Measurements from ENCODE around the gene EMILIN2.

The EMILIN2 gene

DNA sequence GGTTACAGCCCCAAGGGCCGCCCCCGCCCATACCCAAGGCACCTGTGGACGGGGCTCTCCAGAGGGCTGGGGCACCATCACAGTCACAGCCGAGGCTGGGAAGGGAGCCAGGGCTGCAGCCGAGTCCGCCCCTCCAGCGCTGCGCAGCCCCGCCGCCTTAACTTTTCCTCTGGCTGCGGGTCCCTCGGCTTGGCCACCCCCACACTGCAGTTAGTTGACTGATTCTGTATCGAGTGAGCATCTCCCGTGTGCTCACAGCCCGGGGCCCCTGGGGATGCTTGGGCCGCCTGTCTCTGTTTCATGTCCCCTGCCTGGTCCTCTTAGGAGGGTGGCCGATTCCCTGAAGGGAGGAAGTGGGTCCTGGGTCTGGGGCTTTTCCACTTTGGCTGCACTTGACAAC is 33.7 kb downstream of the EMILIN2 start:
- H3K4me3 ChIP-seq (ENCODE audit: control insufficient read depth, low read depth, low read length), result no peak overlapping the region
- no peak for DNase-seq (ENCODE audit: low read depth)
- TF ChIP-seq, protein P1, sequence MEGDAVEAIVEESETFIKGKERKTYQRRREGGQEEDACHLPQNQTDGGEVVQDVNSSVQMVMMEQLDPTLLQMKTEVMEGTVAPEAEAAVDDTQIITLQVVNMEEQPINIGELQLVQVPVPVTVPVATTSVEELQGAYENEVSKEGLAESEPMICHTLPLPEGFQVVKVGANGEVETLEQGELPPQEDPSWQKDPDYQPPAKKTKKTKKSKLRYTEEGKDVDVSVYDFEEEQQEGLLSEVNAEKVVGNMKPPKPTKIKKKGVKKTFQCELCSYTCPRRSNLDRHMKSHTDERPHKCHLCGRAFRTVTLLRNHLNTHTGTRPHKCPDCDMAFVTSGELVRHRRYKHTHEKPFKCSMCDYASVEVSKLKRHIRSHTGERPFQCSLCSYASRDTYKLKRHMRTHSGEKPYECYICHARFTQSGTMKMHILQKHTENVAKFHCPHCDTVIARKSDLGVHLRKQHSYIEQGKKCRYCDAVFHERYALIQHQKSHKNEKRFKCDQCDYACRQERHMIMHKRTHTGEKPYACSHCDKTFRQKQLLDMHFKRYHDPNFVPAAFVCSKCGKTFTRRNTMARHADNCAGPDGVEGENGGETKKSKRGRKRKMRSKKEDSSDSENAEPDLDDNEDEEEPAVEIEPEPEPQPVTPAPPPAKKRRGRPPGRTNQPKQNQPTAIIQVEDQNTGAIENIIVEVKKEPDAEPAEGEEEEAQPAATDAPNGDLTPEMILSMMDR (conservative IDR thresholded peaks at IDR 0.05; ENCODE audit: control insufficient read depth, insufficient read depth, low read depth, low read length), result no peak

DNA sequence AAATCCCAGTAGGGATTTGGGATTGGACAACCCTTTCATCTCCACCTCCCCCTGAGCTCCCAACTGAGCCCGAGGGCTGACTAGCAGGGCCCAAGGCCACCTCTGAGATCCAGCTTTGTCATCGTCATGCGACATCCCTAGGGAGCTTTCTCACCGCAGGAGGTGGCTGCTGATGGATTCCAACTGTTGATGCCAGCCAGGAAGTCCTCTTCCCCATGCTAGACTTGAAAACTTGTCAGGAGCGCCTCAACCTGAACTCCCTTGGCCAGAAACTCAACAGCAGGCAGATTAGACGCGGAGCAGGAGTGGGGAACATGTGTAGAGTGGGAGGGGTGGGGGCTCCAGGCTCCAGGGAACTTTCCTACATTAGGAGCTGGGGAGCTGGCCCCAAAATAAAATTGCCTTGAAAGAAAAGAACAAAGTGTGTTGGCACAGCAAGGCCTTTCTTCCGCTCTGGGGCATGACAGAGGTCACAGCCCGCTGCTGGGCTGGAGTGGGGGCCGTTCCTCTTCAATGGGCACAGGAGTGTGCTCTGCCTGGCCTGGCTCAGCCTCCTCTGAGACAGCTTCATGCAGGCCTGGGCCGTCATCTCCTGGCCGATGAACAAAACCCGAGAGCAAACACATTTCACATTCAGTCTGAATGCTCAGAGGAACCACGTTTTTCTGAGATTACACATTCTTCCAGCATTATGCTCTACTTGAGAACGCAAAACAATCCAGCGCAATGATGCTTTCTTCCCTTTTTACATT is 34.5 kb downstream of the EMILIN2 start:
- TF ChIP-seq, protein P1 (conservative IDR thresholded peaks at IDR 0.05; ENCODE audit: control insufficient read depth, insufficient read depth, low read depth, low read length), result peak; percentile 8
- DNase-seq (ENCODE audit: low read depth), result peak; percentile 93
- no peak overlapping the region for H3K4me3 ChIP-seq (ENCODE audit: control insufficient read depth, low read depth, low read length)

GRCh38 chr18:2881840-2882195 is 35.0 kb downstream of the EMILIN2 start:
- no peak for DNase-seq (ENCODE audit: low read depth)
- no peak overlapping the region for H3K4me3 ChIP-seq (ENCODE audit: control insufficient read depth, low read depth, low read length)
- TF ChIP-seq, protein P1 (conservative IDR thresholded peaks at IDR 0.05; ENCODE audit: control insufficient read depth, insufficient read depth, low read depth, low read length), result no peak

DNA sequence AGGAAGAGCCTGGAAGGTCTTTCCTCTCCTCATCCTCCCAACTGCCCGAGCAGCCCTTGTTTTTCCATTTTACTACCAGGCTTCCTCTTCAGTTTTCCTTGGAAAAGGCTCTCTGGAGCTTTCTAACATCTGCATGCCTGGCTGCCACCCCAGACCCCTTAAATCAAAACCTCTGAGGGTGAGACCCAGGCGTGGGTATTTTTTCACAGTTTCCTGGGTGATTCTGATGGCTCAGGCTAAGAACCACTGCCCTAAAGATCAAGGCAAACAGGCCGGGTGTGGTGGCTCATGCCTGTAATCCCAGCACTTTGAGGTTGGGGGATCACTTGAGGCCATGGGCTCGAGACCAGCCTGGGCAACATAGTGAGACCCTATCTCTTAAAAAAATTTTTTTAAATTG is 35.4 kb downstream of the EMILIN2 start:
- no peak for DNase-seq (ENCODE audit: low read depth)
- H3K4me3 ChIP-seq (ENCODE audit: control insufficient read depth, low read depth, low read length), result no peak overlapping the region
- TF ChIP-seq, protein P1 (conservative IDR thresholded peaks at IDR 0.05; ENCODE audit: control insufficient read depth, insufficient read depth, low read depth, low read length), result no peak

DNA sequence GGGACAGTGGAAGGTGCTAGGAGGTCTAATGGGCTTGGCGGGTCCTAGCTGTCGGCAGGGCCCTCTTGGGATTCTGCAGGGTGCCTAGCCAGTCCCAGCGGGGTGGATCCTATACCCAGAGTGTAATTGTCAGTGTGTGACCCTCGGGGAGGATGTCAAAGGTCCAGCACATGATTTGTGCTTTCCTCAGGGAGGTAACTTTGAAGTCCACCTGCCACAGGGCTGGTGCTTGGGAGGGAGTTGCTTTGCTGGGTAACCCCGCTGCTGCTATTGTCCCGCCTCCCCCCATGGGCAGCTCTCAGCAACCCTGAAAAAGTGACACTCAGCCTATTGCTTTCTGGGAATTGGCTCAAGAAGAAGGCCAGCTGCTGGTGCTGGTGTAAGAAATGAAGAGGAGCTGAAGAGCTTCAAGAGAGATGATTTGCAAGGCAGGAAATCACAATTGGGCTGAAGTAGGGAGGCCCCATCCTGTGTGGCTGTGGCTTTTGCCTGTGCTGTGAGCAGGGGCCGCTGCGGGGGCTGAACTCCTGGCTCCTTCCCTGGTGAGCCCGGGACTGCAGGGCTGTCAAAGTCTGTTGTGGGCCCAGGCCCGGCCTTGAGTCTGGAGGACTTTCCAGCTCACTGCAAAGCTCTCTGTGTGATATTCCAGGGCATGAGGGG is 36.4 kb downstream of the EMILIN2 start:
- no peak overlapping the region for H3K4me3 ChIP-seq (ENCODE audit: control insufficient read depth, low read depth, low read length)
- TF ChIP-seq, protein P1 (conservative IDR thresholded peaks at IDR 0.05; ENCODE audit: control insufficient read depth, insufficient read depth, low read depth, low read length), result no peak
- no peak for DNase-seq (ENCODE audit: low read depth)

- TF ChIP-seq, protein P1 (conservative IDR thresholded peaks at IDR 0.05; ENCODE audit: control insufficient read depth, insufficient read depth, low read depth, low read length), result no peak
- H3K4me3 ChIP-seq (ENCODE audit: control insufficient read depth, low read depth, low read length), result no peak overlapping the region
- DNase-seq (ENCODE audit: low read depth), result no peak
Observed at GRCh38 chr18:2884706-2885285, 38.0 kb downstream of the EMILIN2 start.
